ENCODE data around the gene TGM4.
"Not testable (repeated sequence)": the region's sequence is repeated elsewhere in the genome, so short reads cannot be mapped to it uniquely, and the experiment has no call there.

TGM4 gene

GRCh38 chr3:44931791-44932190 lies 57.4 kb downstream of the TGM4 start:
- Histone ChIP-seq H3K4me3 (no peak overlapping the region), H3K27ac (no peak overlapping the region)
- TF ChIP-seq CTCF (IDR thresholded peaks at IDR 0.05), result no peak
- no peak for DNase-seq (ENCODE audit: low spot score)

- Histone ChIP-seq H3K4me3 (no peak overlapping the region), H3K27ac (no peak overlapping the region)
- DNase-seq (ENCODE audit: low spot score), result no peak
- no peak for TF ChIP-seq CTCF (IDR thresholded peaks at IDR 0.05)
Observed at GRCh38 chr3:44932271-44932670, 57.9 kb downstream of the TGM4 start.

GRCh38 chr3:44932986-44933944 lies 58.9 kb downstream of the TGM4 start:
- DNase-seq (ENCODE audit: low spot score), result no peak
- Histone ChIP-seq H3K27ac (no peak overlapping the region), H3K4me3 (no peak overlapping the region)
- no peak for TF ChIP-seq CTCF (IDR thresholded peaks at IDR 0.05)

DNA sequence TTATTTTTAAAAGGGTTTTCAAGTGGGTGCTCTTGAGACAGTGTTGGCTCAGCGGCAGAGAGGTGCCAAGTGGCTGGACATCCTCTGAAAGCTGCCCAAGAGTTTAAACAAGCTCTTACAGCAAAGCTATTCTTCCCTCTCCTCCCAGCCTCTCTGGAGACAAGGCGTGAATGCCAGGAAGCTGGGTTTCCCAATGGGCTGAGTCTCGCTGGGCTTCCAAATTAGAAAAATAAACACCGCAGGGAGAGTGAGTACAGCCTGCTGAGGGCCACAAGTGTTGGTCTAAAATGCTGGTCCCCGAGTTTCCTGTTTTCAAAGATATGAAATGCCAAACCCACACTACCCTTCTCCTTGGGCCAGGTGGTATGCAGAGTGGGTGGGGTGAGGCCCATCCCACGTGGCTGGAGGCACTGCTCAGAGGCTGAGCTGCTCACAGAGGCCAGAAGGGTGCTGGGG lies 65.2 kb downstream of the TGM4 start:
- no peak overlapping the region for H3K27ac ChIP-seq
- H3K4me3 ChIP-seq, result no peak overlapping the region
- TF ChIP-seq CTCF (IDR thresholded peaks at IDR 0.05), result no peak
- no peak for DNase-seq (ENCODE audit: low spot score)

GRCh38 chr3:44942202-44942921 lies 68.0 kb downstream of the TGM4 start:
- no peak overlapping the region for H3K4me3 ChIP-seq
- no peak for DNase-seq (ENCODE audit: low spot score)
- no peak overlapping the region for H3K27ac ChIP-seq
- TF ChIP-seq CTCF (IDR thresholded peaks at IDR 0.05), result no peak

GRCh38 chr3:44948239-44948638 lies 73.8 kb downstream of the TGM4 start:
- no peak for TF ChIP-seq CTCF (IDR thresholded peaks at IDR 0.05)
- Histone ChIP-seq H3K4me3 (no peak overlapping the region), H3K27ac (no peak overlapping the region)
- no peak for DNase-seq (ENCODE audit: low spot score)

DNA sequence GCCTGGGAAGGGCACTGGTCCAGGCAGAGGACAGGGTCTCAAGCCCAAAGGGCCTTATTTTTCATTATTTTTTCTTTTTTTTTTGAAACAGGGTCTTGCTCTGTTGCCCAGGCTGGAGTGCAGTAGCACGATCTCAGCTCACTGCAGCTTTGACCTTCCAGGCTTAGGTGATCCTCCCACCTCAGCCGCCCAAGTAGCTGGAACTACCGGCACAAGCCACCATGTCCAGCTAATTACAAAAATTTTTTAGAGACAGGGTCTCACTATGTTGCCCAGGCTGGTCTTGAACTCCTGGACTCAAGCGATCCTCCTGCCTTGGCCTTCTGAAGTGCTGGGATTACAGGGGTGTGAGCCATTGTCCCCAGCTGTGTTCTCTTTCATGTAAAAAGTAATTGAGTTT lies 75.4 kb downstream of the TGM4 start:
- not testable (repeated sequence) for DNase-seq (ENCODE audit: low spot score)

More for the DNA sequence above, 75.4 kb downstream of the TGM4 start:
- H3K27ac ChIP-seq, H3K4me3 ChIP-seq: not testable (repeated sequence)

Measured in coronary artery (tissue), 2 donors.